ENCODE data around the gene TGFB2. TPM values are rescaled to one million over a fixed set of nuclear protein-coding genes. Genes with fewer than 3 reads are reported as not detected.

The TGFB2 gene
- total RNA-seq, 2 experiments from 2014 or later, result 0.11 TPM

GRCh38 chr1:218475275-218475674 lies 130.1 kb downstream of the TGFB2 start:
- Histone ChIP-seq H3K36me3 (ENCODE audit: insufficient read depth, low read length) (no peaks in the 10 kb centered on the region), H3K9me3 (ENCODE audit: control insufficient read depth in 1 of 2, insufficient read depth in 1 of 2, low read length in 2 of 2) (no peaks in the 10 kb centered on the region), H3K27me3 (ENCODE audit: control insufficient read depth in 1 of 2, insufficient read depth in 2 of 2, low read length in 2 of 2) (no peaks in the 10 kb centered on the region), H3K4me3 (ENCODE audit: low read length) (no peak overlapping the region), H3K4me1 (ENCODE audit: insufficient read depth, low read length) (no peaks in the 10 kb centered on the region), H3K27ac (ENCODE audit: low read depth in 1 of 2, low read length in 2 of 2) (no peak overlapping the region)
- intact Hi-C loops (cut with DNase I, micrococcal nuclease), result no loop called here
- ATAC-seq (ENCODE audit: poor library complexity), result no peak
- ChIA-PET POLR2A (no interaction called here), CTCF (no interaction called here)
- no peak overlapping the region for H3K27ac Mint-ChIP-seq
- no peak for DNase-seq
- no peak for TF ChIP-seq CTCF (IDR thresholded peaks at IDR 0.05)
- H3K4me3 Mint-ChIP-seq, result no peak overlapping the region
- peaks cover 14% of the 10 kb centered on the region for H3K4me1 Mint-ChIP-seq (ENCODE audit: low read depth)
- no peaks in the 10 kb centered on the region for H3K9me3 Mint-ChIP-seq
- no peaks in the 10 kb centered on the region for H3K27me3 Mint-ChIP-seq
- no peaks in the 10 kb centered on the region for H3K36me3 Mint-ChIP-seq (ENCODE audit: low read depth)

DNA sequence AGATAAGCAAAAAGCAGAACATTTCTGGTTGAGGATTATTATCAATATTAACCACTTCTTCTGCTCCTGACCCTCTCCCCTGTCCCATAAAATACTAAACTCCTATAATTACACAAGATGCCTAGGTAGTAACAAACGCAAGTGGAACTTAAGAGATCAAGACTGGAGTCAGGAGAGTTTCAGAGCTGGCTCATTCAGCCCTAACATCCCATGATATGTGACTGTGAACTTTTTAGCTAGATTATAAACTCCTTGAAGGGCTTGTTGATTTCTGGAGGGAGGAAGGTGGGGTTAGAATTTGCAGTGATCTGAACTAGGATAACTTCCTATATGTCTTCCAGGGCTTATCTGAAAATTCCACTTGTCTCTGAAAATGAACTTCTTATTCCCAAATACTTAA lies 130.6 kb downstream of the TGFB2 start:
- no peak for DNase-seq
- Mint-ChIP-seq H3K27me3 (peaks cover under 1% of the 10 kb centered on the region), H3K27ac (no peak overlapping the region), H3K4me3 (no peak overlapping the region), H3K4me1 (ENCODE audit: low read depth) (peaks cover 14% of the 10 kb centered on the region), H3K9me3 (no peaks in the 10 kb centered on the region), H3K36me3 (ENCODE audit: low read depth) (no peaks in the 10 kb centered on the region)
- H3K27ac ChIP-seq (ENCODE audit: low read depth in 1 of 2, low read length in 2 of 2), result no peak overlapping the region
- POLR2A ChIA-PET, result no interaction called here
- TF ChIP-seq CTCF (IDR thresholded peaks at IDR 0.05), result no peak
- H3K4me1 ChIP-seq (ENCODE audit: insufficient read depth, low read length), result no peaks in the 10 kb centered on the region
- H3K27me3 ChIP-seq (ENCODE audit: control insufficient read depth in 1 of 2, insufficient read depth in 2 of 2, low read length in 2 of 2), result no peaks in the 10 kb centered on the region
- H3K36me3 ChIP-seq (ENCODE audit: insufficient read depth, low read length), result no peaks in the 10 kb centered on the region
- no peaks in the 10 kb centered on the region for H3K9me3 ChIP-seq (ENCODE audit: control insufficient read depth in 1 of 2, insufficient read depth in 1 of 2, low read length in 2 of 2)
- no peak for ATAC-seq (ENCODE audit: poor library complexity)
- H3K4me3 ChIP-seq (ENCODE audit: low read length), result no peak overlapping the region
- CTCF ChIA-PET, result no interaction called here
- intact Hi-C loops (cut with DNase I, micrococcal nuclease), result no loop called here

DNA sequence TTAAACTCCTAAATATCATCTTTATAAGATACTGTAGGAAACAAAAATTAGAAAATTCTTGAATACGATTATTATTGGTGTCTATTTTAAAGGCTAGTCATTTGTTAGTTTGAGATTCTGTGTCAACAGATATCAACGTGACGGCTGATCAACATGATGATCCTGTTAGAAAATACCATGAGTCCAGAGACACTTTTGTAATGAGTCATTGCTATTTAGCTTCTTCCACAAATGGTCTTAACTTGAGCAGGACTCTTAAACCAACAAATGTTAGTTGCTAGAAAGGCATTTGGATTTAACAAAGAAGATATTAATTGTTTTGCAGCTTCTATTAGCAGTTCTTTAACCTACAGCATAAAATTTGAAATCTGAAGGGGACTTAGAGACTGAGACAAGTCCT lies 131.2 kb downstream of the TGFB2 start:
- no peak for DNase-seq
- POLR2A ChIA-PET, result no interaction called here
- no peak for TF ChIP-seq CTCF (IDR thresholded peaks at IDR 0.05)
- Mint-ChIP-seq H3K9me3 (no peaks in the 10 kb centered on the region), H3K4me1 (ENCODE audit: low read depth) (peaks cover 14% of the 10 kb centered on the region), H3K4me3 (no peak overlapping the region), H3K27me3 (peaks cover 8% of the 10 kb centered on the region), H3K36me3 (ENCODE audit: low read depth) (no peaks in the 10 kb centered on the region), H3K27ac (no peak overlapping the region)
- intact Hi-C loops (cut with DNase I, micrococcal nuclease), result no loop called here
- Histone ChIP-seq H3K27me3 (ENCODE audit: control insufficient read depth in 1 of 2, insufficient read depth in 2 of 2, low read length in 2 of 2) (no peaks in the 10 kb centered on the region), H3K4me1 (ENCODE audit: insufficient read depth, low read length) (no peaks in the 10 kb centered on the region), H3K36me3 (ENCODE audit: insufficient read depth, low read length) (no peaks in the 10 kb centered on the region), H3K27ac (ENCODE audit: low read depth in 1 of 2, low read length in 2 of 2) (no peak overlapping the region), H3K9me3 (ENCODE audit: control insufficient read depth in 1 of 2, insufficient read depth in 1 of 2, low read length in 2 of 2) (no peaks in the 10 kb centered on the region), H3K4me3 (ENCODE audit: low read length) (no peak overlapping the region)
- ATAC-seq (ENCODE audit: poor library complexity), result no peak
- CTCF ChIA-PET, result no interaction called here

Measured in CD4-positive, alpha-beta T cell (primary cell).